ENCODE measurements around the gene ETS1.

The ETS1 gene

DNA sequence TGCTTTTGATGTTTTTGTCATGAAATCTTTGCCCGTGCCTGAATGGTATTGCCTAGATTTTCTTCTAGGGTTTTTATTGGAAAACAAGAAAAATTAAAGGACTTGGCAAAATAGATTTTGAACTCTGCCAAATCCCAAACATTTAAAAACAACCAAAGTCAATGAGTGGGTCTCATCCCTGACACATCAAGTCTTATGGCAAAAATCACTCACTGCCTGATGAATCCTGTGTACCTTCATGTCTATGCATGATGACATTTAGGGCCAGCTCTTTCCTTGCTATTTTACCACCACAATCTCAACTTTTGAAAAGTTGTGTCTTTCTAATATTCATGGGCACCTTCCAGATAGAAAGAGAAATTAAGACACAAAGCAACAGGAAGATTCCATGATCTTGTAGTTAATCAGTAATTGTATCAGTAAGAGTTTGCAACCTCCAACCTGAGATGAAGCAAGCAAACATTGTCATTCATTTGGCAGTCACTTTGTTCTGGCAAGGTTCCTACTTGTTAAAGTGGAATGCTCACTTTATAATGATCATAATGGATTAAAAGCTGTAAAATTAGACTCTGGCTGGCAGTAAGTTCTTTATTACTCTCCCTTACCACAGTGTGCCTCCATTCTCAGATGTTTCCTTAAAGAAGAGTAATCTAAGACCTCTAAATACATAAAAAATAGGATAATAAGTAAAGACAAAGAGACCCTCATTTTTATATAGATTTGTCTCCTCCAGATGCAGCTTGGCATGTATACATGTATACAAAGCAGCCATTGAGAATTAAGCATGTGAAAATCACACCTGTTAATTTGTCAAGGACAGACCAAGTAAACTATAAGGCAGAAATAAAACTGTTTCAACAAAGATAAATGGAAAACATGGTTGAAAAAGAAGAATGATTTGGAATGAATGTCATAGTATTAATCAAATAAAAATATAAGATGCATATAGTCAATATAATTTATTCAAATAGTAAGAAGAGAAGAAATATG, 51.6 kb downstream of the ETS1 start:
- TF ChIP-seq, protein P1, sequence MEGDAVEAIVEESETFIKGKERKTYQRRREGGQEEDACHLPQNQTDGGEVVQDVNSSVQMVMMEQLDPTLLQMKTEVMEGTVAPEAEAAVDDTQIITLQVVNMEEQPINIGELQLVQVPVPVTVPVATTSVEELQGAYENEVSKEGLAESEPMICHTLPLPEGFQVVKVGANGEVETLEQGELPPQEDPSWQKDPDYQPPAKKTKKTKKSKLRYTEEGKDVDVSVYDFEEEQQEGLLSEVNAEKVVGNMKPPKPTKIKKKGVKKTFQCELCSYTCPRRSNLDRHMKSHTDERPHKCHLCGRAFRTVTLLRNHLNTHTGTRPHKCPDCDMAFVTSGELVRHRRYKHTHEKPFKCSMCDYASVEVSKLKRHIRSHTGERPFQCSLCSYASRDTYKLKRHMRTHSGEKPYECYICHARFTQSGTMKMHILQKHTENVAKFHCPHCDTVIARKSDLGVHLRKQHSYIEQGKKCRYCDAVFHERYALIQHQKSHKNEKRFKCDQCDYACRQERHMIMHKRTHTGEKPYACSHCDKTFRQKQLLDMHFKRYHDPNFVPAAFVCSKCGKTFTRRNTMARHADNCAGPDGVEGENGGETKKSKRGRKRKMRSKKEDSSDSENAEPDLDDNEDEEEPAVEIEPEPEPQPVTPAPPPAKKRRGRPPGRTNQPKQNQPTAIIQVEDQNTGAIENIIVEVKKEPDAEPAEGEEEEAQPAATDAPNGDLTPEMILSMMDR (IDR thresholded peaks at IDR 0.05; ENCODE audit: poor library complexity, severe bottlenecking), result no peak
- Histone ChIP-seq H3K27me3 (ENCODE audit: insufficient read depth, poor library complexity, severe bottlenecking) (no peaks in the 10 kb centered on the region), H3K9me3 (ENCODE audit: severe bottlenecking) (no peaks in the 10 kb centered on the region), H3K4me3 (ENCODE audit: severe bottlenecking) (no peak overlapping the region), H3K4me1 (ENCODE audit: insufficient read depth, poor library complexity, severe bottlenecking) (peaks cover 9% of the 10 kb centered on the region), H3K27ac (ENCODE audit: poor library complexity, severe bottlenecking) (no peak overlapping the region), H3K36me3 (ENCODE audit: low read depth) (no peaks in the 10 kb centered on the region)
- ATAC-seq (ENCODE audit: low read depth) (no peak), DNase-seq (ENCODE audit: low spot score) (no peak)

DNA sequence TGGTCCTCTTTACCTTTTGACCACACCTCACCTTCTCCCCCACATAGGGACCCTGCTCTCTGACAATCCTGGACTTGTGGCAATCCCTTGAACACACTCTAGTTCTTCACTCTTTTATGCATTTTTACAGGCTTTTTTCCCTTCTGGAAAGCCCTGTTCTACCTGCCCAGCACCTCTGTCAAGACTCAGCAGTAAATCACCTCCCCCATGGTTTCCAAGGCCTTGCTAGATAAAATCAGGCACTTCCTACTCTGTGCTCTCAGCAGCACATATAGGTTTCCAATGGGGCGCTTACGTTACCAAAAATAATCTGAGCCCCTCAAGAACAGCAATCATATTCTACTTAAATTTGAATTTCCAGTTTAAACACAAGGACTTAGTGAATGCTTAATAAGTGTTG, 53.9 kb downstream of the ETS1 start:
- Histone ChIP-seq H3K36me3 (ENCODE audit: low read depth) (no peaks in the 10 kb centered on the region), H3K4me3 (ENCODE audit: severe bottlenecking) (no peak overlapping the region), H3K9me3 (ENCODE audit: severe bottlenecking) (no peaks in the 10 kb centered on the region), H3K4me1 (ENCODE audit: insufficient read depth, poor library complexity, severe bottlenecking) (peaks cover 18% of the 10 kb centered on the region), H3K27me3 (ENCODE audit: insufficient read depth, poor library complexity, severe bottlenecking) (no peaks in the 10 kb centered on the region), H3K27ac (ENCODE audit: poor library complexity, severe bottlenecking) (no peak overlapping the region)
- no peak for ATAC-seq (ENCODE audit: low read depth)
- TF ChIP-seq, protein P1 (IDR thresholded peaks at IDR 0.05; ENCODE audit: poor library complexity, severe bottlenecking), result no peak
- no peak for DNase-seq (ENCODE audit: low spot score)

DNA sequence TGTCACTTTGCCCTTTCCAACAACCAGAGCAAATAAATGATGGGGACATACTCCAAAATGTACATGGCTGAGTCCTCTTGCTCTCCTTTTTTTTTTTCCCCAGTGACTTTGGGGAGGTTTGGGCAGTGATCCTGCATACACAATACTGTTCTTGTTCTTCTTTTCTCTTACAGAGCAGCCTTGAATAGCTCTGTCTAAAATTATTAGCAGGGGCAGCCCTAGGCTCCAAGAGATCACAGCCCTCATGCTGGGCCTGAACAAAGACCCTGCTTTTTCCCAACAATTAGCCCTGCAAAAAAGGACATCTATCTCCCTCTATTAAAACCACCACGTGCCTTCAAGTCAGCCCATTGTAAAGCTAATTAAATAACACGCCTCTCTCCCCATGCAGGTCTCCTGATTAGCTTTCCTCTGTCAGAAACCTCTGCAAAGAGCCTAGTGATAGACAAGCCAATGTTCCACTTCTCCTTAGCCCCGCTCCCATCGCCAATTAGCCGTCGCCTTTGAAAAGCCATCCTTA, 54.7 kb downstream of the ETS1 start:
- ATAC-seq (ENCODE audit: low read depth) (no peak), DNase-seq (ENCODE audit: low spot score) (no peak)
- Histone ChIP-seq H3K4me3 (ENCODE audit: severe bottlenecking) (no peak overlapping the region), H3K27me3 (ENCODE audit: insufficient read depth, poor library complexity, severe bottlenecking) (no peaks in the 10 kb centered on the region), H3K36me3 (ENCODE audit: low read depth) (no peaks in the 10 kb centered on the region), H3K4me1 (ENCODE audit: insufficient read depth, poor library complexity, severe bottlenecking) (peaks cover 18% of the 10 kb centered on the region), H3K9me3 (ENCODE audit: severe bottlenecking) (no peaks in the 10 kb centered on the region), H3K27ac (ENCODE audit: poor library complexity, severe bottlenecking) (no peak overlapping the region)
- TF ChIP-seq, protein P1 (IDR thresholded peaks at IDR 0.05; ENCODE audit: poor library complexity, severe bottlenecking), result no peak

DNA sequence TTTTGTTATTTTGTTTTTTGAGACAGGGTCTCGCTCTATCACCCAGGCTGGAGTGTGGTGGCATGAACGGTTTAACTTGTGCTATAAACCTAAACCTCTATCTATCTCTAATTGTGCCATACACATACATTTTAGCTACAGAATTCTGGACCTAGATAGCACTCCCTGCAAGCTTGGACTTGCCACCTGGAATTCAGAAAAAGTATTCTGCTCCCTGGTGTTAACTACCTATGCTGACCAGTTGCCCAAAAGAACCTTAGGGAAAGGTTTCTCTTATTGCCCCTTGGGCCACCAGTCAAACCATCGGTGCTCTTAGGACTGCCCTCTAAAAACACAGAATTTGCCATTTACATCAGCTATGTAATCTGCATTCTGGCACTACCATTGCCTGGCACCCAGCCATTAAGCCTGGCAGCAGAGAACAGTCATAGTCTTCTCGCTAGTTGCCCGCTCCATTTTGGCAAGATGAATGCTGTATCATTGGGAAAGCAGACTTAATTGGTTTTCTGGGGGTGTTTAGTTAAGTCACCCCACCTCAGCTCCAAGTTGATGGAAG, 55.3 kb downstream of the ETS1 start:
- ATAC-seq (ENCODE audit: low read depth) (peak; percentile 31; the same call in 1 of the 3 replicates), DNase-seq (ENCODE audit: low spot score) (no peak)
- no peaks in the 10 kb centered on the region for H3K27me3 ChIP-seq (ENCODE audit: insufficient read depth, poor library complexity, severe bottlenecking)
- TF ChIP-seq, protein P1 (IDR thresholded peaks at IDR 0.05; ENCODE audit: poor library complexity, severe bottlenecking), result no peak
- H3K36me3 ChIP-seq (ENCODE audit: low read depth), result no peaks in the 10 kb centered on the region
- H3K4me3 ChIP-seq (ENCODE audit: severe bottlenecking), result no peak overlapping the region
- H3K27ac ChIP-seq (ENCODE audit: poor library complexity, severe bottlenecking), result no peak overlapping the region
- peaks cover 18% of the 10 kb centered on the region for H3K4me1 ChIP-seq (ENCODE audit: insufficient read depth, poor library complexity, severe bottlenecking)
- H3K9me3 ChIP-seq (ENCODE audit: severe bottlenecking), result no peaks in the 10 kb centered on the region
